CD4-positive, alpha-beta T cell treated with Interleukin-15 for 1 hour (primary cell): ENCODE results near the gene RHBDL1.

ENCODE experiments used
- DNase-seq: peaks from one replicate; pipeline ENCODE4 v3.0.0-alpha.2; 2020

RHBDL1 gene

GRCh38 chr16:637081-638018 is 38.1 kb upstream of the RHBDL1 start:
- DNase-seq, result peak; percentile 86

- DNase-seq, result no peak
Observed at GRCh38 chr16:638034-638543, 37.4 kb upstream of the RHBDL1 start.

GRCh38 chr16:638836-639235 is 36.6 kb upstream of the RHBDL1 start:
- DNase-seq, result no peak

- DNase-seq, result no peak
Observed at GRCh38 chr16:640614-641013, 34.9 kb upstream of the RHBDL1 start.

- DNase-seq, result peak; percentile 68
Observed at GRCh38 chr16:641326-642188, 33.9 kb upstream of the RHBDL1 start, which contains the start of gene MCRIP2. MCRIP2 (plus strand) TSS chr16:641828; CDS start chr16:641992, 164 bp downstream.

GRCh38 chr16:642189-643049 is 33.1 kb upstream of the RHBDL1 start:
- DNase-seq, result peak; percentile 71

- no peak for DNase-seq
Observed at GRCh38 chr16:643050-643368, 32.5 kb upstream of the RHBDL1 start.

- no peak for DNase-seq
Observed at GRCh38 chr16:644556-644955, 30.9 kb upstream of the RHBDL1 start.

- DNase-seq, result no peak
Observed at GRCh38 chr16:645852-646678, 29.4 kb upstream of the RHBDL1 start.

GRCh38 chr16:646679-647172 is 28.7 kb upstream of the RHBDL1 start:
- DNase-seq, result no peak

- no peak for DNase-seq
Observed at GRCh38 chr16:647173-647902, 28.1 kb upstream of the RHBDL1 start.

GRCh38 chr16:648071-648780 is 27.2 kb upstream of the RHBDL1 start:
- DNase-seq, result no peak

- peak; percentile 89 for DNase-seq
Observed at GRCh38 chr16:648781-649589, 26.5 kb upstream of the RHBDL1 start, which contains the start of gene WDR90. WDR90 (plus strand) TSS chr16:649365; CDS start chr16:649417, 52 bp downstream.

GRCh38 chr16:649631-650030 is 25.8 kb upstream of the RHBDL1 start:
- DNase-seq, result no peak

- no peak for DNase-seq
Observed at GRCh38 chr16:651844-652243, 23.6 kb upstream of the RHBDL1 start.

GRCh38 chr16:652454-653305 is 22.8 kb upstream of the RHBDL1 start:
- DNase-seq, result no peak

- no peak for DNase-seq
Observed at GRCh38 chr16:654034-654433, 21.4 kb upstream of the RHBDL1 start.

- DNase-seq, result no peak
Observed at GRCh38 chr16:657487-657886, 18.0 kb upstream of the RHBDL1 start.
